HCEC 1CT (cell line): ENCODE results near the gene TAF13.

Experiments used
- DNase-seq: peaks from one replicate; pipeline ENCODE4 v3.0.0-alpha.2; 2017

The TAF13 gene

GRCh38 chr1:109075531-109076490 is at the start of gene TAF13:
TSS of gene TAF13 (minus strand) at chr1:109076003. CDS start at chr1:109075947, 56 bp downstream.
- peak; percentile 95 for DNase-seq

- no peak for DNase-seq
Measured at GRCh38 chr1:109120356-109120755, 44.6 kb upstream of the TAF13 start.

GRCh38 chr1:109118089-109118488 is 42.3 kb upstream of the TAF13 start:
- no peak for DNase-seq

GRCh38 chr1:109116286-109116685 is 40.5 kb upstream of the TAF13 start:
- no peak for DNase-seq

GRCh38 chr1:109115685-109116084 is 39.9 kb upstream of the TAF13 start:
- no peak for DNase-seq

- no peak for DNase-seq
Measured at GRCh38 chr1:109114342-109114674, 38.5 kb upstream of the TAF13 start.

GRCh38 chr1:109113590-109114341 is 38.0 kb upstream of the TAF13 start, which contains the start of gene ELAPOR1:
TSS of gene ELAPOR1 (plus strand) at chr1:109114115. CDS start at chr1:109114184, 69 bp downstream.
- DNase-seq = no peak

GRCh38 chr1:109112652-109113285 is 37.0 kb upstream of the TAF13 start:
- DNase-seq = peak; percentile 71

GRCh38 chr1:109112056-109112651 is 36.4 kb upstream of the TAF13 start:
- DNase-seq = peak; percentile 50

- DNase-seq = no peak
Measured at GRCh38 chr1:109111386-109112055, 35.7 kb upstream of the TAF13 start.

- DNase-seq = no peak
Measured at GRCh38 chr1:109109906-109110305, 34.1 kb upstream of the TAF13 start.

- no peak for DNase-seq
Measured at GRCh38 chr1:109107785-109108184, 32.0 kb upstream of the TAF13 start.

- no peak for DNase-seq
Measured at GRCh38 chr1:109105881-109106280, 30.1 kb upstream of the TAF13 start.

- DNase-seq = peak; percentile 26
Measured at GRCh38 chr1:109104364-109105151, 28.8 kb upstream of the TAF13 start.

GRCh38 chr1:109099938-109100773 is 24.4 kb upstream of the TAF13 start:
- DNase-seq = peak; percentile 96

GRCh38 chr1:109096120-109096519 is 20.3 kb upstream of the TAF13 start:
- DNase-seq = no peak

- DNase-seq = no peak
Measured at GRCh38 chr1:109095631-109096030, 19.8 kb upstream of the TAF13 start.

GRCh38 chr1:109094871-109095270 is 19.1 kb upstream of the TAF13 start:
- no peak for DNase-seq

GRCh38 chr1:109094377-109094803 is 18.6 kb upstream of the TAF13 start:
- DNase-seq = peak; percentile 55

- peak; percentile 43 for DNase-seq
Measured at GRCh38 chr1:109091839-109092193, 16.0 kb upstream of the TAF13 start.
